Endothelial cell of umbilical vein (primary cell): Measurements from ENCODE around the gene MEOX1. TPM values are rescaled to one million over a fixed set of nuclear protein-coding genes. Genes with fewer than 3 reads are reported as not detected.

ENCODE experiments used
- BruUV-seq: library from RNA; stranded (reverse); fragments of 400-500 nt; replicated peaks from 2 replicates; lab custom pipeline; 2021; lab: Mats Ljungman, UMichigan
- CTCF ChIA-PET: fragments of 300-600, 350-600 bp; sonication (Branson Sonifier 250); formaldehyde crosslinking; loops from one replicate; lab custom pipeline; 2021; ENCODE audit warnings: antibody characterized with exemption, inconsistent platforms; lab: Charles Lee
- POLR2A ChIA-PET: fragments of 300-600, 350-600 bp; sonication (Branson Sonifier 250); formaldehyde crosslinking; loops from one replicate; lab custom pipeline; 2021; ENCODE audit warnings: antibody characterized with exemption, inconsistent platforms; lab: Charles Lee
- DNase-seq: peaks from one replicate; pipeline ENCODE4 v3.0.0-alpha.2; 2011; ENCODE audit warnings: low read depth, low spot score
- FAIRE-seq: peaks from 2 replicates; lab custom pipeline; 2011; peaks lifted over from hg19 to GRCh38; lab: Jason Lieb, UNC
- H2AFZ ChIP-seq: 2 replicates; pipeline ENCODE4 v1.6.0; 2012; ENCODE audit warnings: low read depth, low read length, control low read depth, inconsistent platforms
- H3K27ac ChIP-seq: 2 replicates; pipeline ENCODE4 v1.5.1; 2011; ENCODE audit warnings: low read depth, mild to moderate bottlenecking, control low read depth, low read length, moderate library complexity; ENCODE audit not compliant: insufficient read depth
- H3K27me3 ChIP-seq, 2 experiments: 2 replicates each; pipeline versions ENCODE4 v1.6.0 to v1.6.1; 2011; ENCODE audit warnings: low read length in 2 of 2, mixed read lengths in 1 of 2; ENCODE audit not compliant: control insufficient read depth in 2 of 2, insufficient read depth in 2 of 2
- H3K36me3 ChIP-seq, 2 experiments: 2 replicates in 1 of 2; 3 replicates in 1 of 2; pipeline ENCODE4 v1.5.1; 2011; ENCODE audit warnings: low read length in 2 of 2, mild to moderate bottlenecking in 1 of 2, moderate library complexity in 1 of 2; ENCODE audit not compliant: control insufficient read depth in 2 of 2, insufficient read depth in 2 of 2; ENCODE audit errors: extremely low read depth in 1 of 2
- H3K4me1 ChIP-seq: 3 replicates; pipeline ENCODE4 v1.5.1; 2011; ENCODE audit warnings: mild to moderate bottlenecking, low read length; ENCODE audit not compliant: control insufficient read depth, insufficient read depth; ENCODE audit errors: extremely low read depth
- H3K4me2 ChIP-seq: 2 replicates; pipeline ENCODE4 v1.6.1; 2011; ENCODE audit warnings: low read length, control low read depth, mixed read lengths; ENCODE audit not compliant: insufficient read depth
- H3K4me3 ChIP-seq, 3 experiments: fragments of 200-600 bp in 1 of 3; sonication (generic), shearing (Covaris generic) in 1 of 3; replicated peaks in 1 of 3; 2 replicates each; pipeline ENCODE4 v1.5.1; 2011 to 2016; ENCODE audit warnings: control low read depth in 3 of 3, low read length in 3 of 3, mild to moderate bottlenecking in 2 of 3, inconsistent platforms in 1 of 3, low read depth in 1 of 3, moderate library complexity in 1 of 3; ENCODE audit not compliant: insufficient read depth in 1 of 3
- H3K79me2 ChIP-seq: 2 replicates; pipeline ENCODE4 v1.6.0; 2012; ENCODE audit warnings: low read length, inconsistent platforms; ENCODE audit not compliant: control insufficient read depth, insufficient read depth
- H3K9ac ChIP-seq: replicated peaks from 2 replicates; pipeline ENCODE3; 2011; ENCODE audit warnings: low read length, control low read depth; ENCODE audit not compliant: insufficient read depth; ENCODE audit errors: extremely low read depth
- H3K9me1 ChIP-seq: replicated peaks from 3 replicates; pipeline ENCODE4 v1.6.0; 2011; ENCODE audit warnings: mild to moderate bottlenecking, low read length; ENCODE audit not compliant: control insufficient read depth, insufficient read depth; ENCODE audit errors: extremely low read depth
- H3K9me3 ChIP-seq: replicated peaks from 2 replicates; pipeline ENCODE4 v1.5.1; 2012; ENCODE audit warnings: low read length, inconsistent platforms; ENCODE audit not compliant: control insufficient read depth, insufficient read depth
- H4K20me1 ChIP-seq: replicated peaks from 2 replicates; pipeline ENCODE3; 2011; ENCODE audit warnings: mild to moderate bottlenecking, low read length; ENCODE audit not compliant: control insufficient read depth, insufficient read depth; ENCODE audit errors: extremely low read depth
- FOS ChIP-seq: IDR thresholded peaks from 2 replicates; pipeline ENCODE4 v1.6.1; 2011; ENCODE audit warnings: mild to moderate bottlenecking, low read length, moderate library complexity, borderline replicate concordance; ENCODE audit not compliant: insufficient read depth
- JUN ChIP-seq: IDR thresholded peaks from 2 replicates; pipeline ENCODE4 v1.6.1; 2011; ENCODE audit warnings: borderline replicate concordance, low read depth; ENCODE audit not compliant: insufficient read length, insufficient read depth
- MYC ChIP-seq: IDR thresholded peaks from one replicate; pipeline ENCODE4 v1.6.1; 2011; ENCODE audit warnings: mild to moderate bottlenecking, low read depth, low read length
- POLR2A ChIP-seq: IDR thresholded peaks from 2 replicates; pipeline ENCODE4 v1.6.1; 2012; ENCODE audit warnings: low read depth, mild to moderate bottlenecking, control low read depth, low read length
- POLR2AphosphoS5 ChIP-seq: IDR thresholded peaks from 2 replicates; pipeline ENCODE4 v1.6.1; 2012; ENCODE audit warnings: low read depth, mild to moderate bottlenecking, control low read depth, low read length, moderate library complexity; ENCODE audit not compliant: insufficient read depth
- dilution Hi-C: fragments of 300-500 bp; cut with MboI; formaldehyde crosslinking; loops from one replicate; pipeline ENCODE4 v1.15.0; 2019; ENCODE audit warnings: low sequenced_read_pairs; ENCODE audit not compliant: extremely low pct_ligation_motif_present
- intact Hi-C: fragments of 100-400 bp; cut with micrococcal nuclease; formaldehyde crosslinking; loops from one replicate; pipeline ENCODE4 v1.10.0; 2022
- polyA plus RNA-seq, 4 experiments: library from polyadenylated mRNA; depleted of rRNA in 3 of 4; stranded (reverse) in 3 of 4; unstranded in 1 of 4; fragments of >200 nt; gene quantifications; 2 replicates each; pipeline versions ENCODE4 v1.2.1 to v1.2.3, GENCODE V29; 2011 to 2012; ENCODE audit warnings: missing spikeins in 1 of 4
- total RNA-seq: library from RNA; stranded (reverse); gene quantifications from 2 replicates; pipeline ENCODE4 v1.2.3, GENCODE V29; 2021
- TF ChIP-seq, protein P1 (sequence below): IDR thresholded peaks from 2 replicates; pipeline ENCODE4 v1.6.1; 2011; ENCODE audit not compliant: insufficient read depth, insufficient read length
- TF ChIP-seq, protein P2 (sequence below), 2 donors: IDR thresholded peaks; 1 replicate in 1 of 2; 2 replicates in 1 of 2; pipeline ENCODE4 v1.5.1; 2011; ENCODE audit warnings: low read length in 2 of 2, mild to moderate bottlenecking in 2 of 2, moderate library complexity in 2 of 2, control low read depth in 1 of 2, inconsistent platforms in 1 of 2, low read depth in 1 of 2; ENCODE audit not compliant: insufficient read depth in 1 of 2; ENCODE audit errors: extremely low read depth in 1 of 2

Gene MEOX1
- total and polyA plus RNA-seq, 2 donors (not counting 3 experiments of a cell fraction or from before 2014, with no cell fraction given): 0.06 TPM; not detected in 1

- FAIRE-seq (no peak), DNase-seq (no peak)
- Histone ChIP-seq H2AFZ (no peak overlapping the region), H3K4me1 (no peaks in the 10 kb centered on the region), H3K9me1 (no peaks in the 10 kb centered on the region), H3K27ac (no peak overlapping the region), H3K36me3 (no peaks in the 10 kb centered on the region), H3K27me3 (no peaks in the 10 kb centered on the region), H3K4me3 (no peak overlapping the region), H3K9me3 (no peaks in the 10 kb centered on the region), H4K20me1 (no peaks in the 10 kb centered on the region), H3K79me2 (no peaks in the 10 kb centered on the region), H3K9ac (no peak overlapping the region), H3K4me2 (no peak overlapping the region)
- dilution Hi-C loops (no loop called here), intact Hi-C loops (no loop called here)
- no TSS peak for BruUV-seq
- ChIA-PET POLR2A (no interaction called here), CTCF (interaction anchor here (1.0 to 11.3 kb wide), 6 partner anchors 17 to 70 kb away, joined by 3 to 414 read pairs (median 4); partner anchors contain the start of gene SOST)
- TF ChIP-seq, protein P1, sequence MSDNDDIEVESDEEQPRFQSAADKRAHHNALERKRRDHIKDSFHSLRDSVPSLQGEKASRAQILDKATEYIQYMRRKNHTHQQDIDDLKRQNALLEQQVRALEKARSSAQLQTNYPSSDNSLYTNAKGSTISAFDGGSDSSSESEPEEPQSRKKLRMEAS: no peak
- TF ChIP-seq MYC (no peak), POLR2A (no peak)
These were observed 35.2 kb upstream of the MEOX1 start for GRCh38 chr17:43696891-43697290.

DNA sequence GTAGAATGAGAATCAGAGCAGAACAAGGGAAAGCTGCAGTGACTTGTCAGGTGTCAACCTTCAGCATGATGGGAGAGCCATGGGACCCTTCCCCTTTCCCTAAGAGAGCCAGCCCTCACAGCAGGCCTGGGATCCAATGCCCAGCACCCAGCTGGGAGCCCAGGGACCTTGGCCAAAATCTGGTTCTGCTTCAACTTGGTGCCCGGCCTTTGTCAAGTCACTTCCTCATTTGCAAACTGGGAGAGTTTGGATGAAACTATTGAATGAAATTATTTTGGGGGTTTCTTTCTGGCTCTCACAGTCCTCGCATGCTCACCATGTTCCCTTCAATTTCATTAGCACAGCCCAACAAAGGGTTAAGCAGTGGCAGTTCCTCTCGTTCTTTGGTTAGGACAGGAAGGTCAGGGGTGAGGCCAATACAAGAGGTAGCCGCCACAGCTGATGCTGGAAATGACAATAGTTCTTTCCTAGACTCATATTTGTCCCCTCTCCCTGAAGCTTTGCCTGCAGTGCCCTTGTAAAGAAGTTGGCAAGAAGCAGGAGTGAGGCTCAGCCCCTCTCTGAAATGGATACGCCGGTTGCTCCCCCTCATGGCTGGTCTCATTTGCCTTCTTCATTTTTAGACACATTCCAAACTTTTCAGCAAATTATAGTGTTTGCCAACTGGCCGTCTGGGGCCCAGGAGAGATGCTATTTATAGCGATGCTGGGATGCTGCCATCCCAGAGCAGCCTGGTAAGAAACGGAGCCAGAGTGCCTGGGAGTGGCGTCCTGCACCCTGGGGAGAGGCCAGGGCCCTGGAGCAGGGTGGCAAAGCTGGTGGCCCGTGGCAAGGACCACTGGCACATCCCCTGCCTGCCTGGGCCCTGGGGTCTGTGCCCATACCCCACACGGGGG, 34.5 kb upstream of the MEOX1 start:
- Histone ChIP-seq H3K4me1 (no peaks in the 10 kb centered on the region), H3K9me3 (no peaks in the 10 kb centered on the region), H3K9me1 (no peaks in the 10 kb centered on the region), H3K27ac (no peak overlapping the region), H3K9ac (no peak overlapping the region), H3K4me3 (no peak overlapping the region), H3K79me2 (no peaks in the 10 kb centered on the region), H4K20me1 (no peaks in the 10 kb centered on the region), H2AFZ (no peak overlapping the region), H3K36me3 (no peaks in the 10 kb centered on the region), H3K4me2 (no peak overlapping the region), H3K27me3 (no peaks in the 10 kb centered on the region)
- dilution Hi-C loops: no loop called here
- FAIRE-seq (no peak), DNase-seq (no peak)
- BruUV-seq: no TSS peak
- ChIA-PET POLR2A (no interaction called here), CTCF (interaction anchor here (1.3 to 11.3 kb wide), 8 partner anchors 17 to 150 kb away, joined by 3 to 414 read pairs (median 8); partner anchors contain the start of genes CD300LG and SOST)
- no peak for TF ChIP-seq MYC
- TF ChIP-seq, protein P1: no peak
- no peak for TF ChIP-seq FOS
- TF ChIP-seq, protein P2, sequence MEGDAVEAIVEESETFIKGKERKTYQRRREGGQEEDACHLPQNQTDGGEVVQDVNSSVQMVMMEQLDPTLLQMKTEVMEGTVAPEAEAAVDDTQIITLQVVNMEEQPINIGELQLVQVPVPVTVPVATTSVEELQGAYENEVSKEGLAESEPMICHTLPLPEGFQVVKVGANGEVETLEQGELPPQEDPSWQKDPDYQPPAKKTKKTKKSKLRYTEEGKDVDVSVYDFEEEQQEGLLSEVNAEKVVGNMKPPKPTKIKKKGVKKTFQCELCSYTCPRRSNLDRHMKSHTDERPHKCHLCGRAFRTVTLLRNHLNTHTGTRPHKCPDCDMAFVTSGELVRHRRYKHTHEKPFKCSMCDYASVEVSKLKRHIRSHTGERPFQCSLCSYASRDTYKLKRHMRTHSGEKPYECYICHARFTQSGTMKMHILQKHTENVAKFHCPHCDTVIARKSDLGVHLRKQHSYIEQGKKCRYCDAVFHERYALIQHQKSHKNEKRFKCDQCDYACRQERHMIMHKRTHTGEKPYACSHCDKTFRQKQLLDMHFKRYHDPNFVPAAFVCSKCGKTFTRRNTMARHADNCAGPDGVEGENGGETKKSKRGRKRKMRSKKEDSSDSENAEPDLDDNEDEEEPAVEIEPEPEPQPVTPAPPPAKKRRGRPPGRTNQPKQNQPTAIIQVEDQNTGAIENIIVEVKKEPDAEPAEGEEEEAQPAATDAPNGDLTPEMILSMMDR (IDR thresholded peaks at IDR 0.05; ENCODE audit: extremely low read depth in 1 of 2, insufficient read depth in 1 of 2, low read depth in 1 of 2, low read length in 2 of 2): no peak
- TF ChIP-seq POLR2A: no peak
- no peak for TF ChIP-seq JUN
- no peak for TF ChIP-seq POLR2AphosphoS5
- intact Hi-C loops: loop anchor here (2.0 kb wide), 1 partner anchor 151 kb away; the partner anchor contains the start of gene CD300LG
